SU-DHL-6 (cell line): ENCODE measurements around the gene KDM4B.

Source experiments
- EZH2phosphoT487 ChIP-seq: fragments of 200-600 bp; sonication (generic), shearing (Covaris generic); conservative IDR thresholded peaks from 2 replicates; pipeline ENCODE4 v1.6.1; 2018; ENCODE audit warnings: mild to moderate bottlenecking, antibody characterized with exemption, low read length, moderate library complexity, mixed read lengths
- TF ChIP-seq, protein P1 (sequence below): fragments of 200-600 bp; sonication (generic); IDR thresholded peaks from one replicate; pipeline ENCODE4 v1.5.1; 2017; ENCODE audit warnings: antibody characterized with exemption, mild to moderate bottlenecking, low read length, moderate library complexity; ENCODE audit not compliant: insufficient read depth, poor library complexity, severe bottlenecking

DNA sequence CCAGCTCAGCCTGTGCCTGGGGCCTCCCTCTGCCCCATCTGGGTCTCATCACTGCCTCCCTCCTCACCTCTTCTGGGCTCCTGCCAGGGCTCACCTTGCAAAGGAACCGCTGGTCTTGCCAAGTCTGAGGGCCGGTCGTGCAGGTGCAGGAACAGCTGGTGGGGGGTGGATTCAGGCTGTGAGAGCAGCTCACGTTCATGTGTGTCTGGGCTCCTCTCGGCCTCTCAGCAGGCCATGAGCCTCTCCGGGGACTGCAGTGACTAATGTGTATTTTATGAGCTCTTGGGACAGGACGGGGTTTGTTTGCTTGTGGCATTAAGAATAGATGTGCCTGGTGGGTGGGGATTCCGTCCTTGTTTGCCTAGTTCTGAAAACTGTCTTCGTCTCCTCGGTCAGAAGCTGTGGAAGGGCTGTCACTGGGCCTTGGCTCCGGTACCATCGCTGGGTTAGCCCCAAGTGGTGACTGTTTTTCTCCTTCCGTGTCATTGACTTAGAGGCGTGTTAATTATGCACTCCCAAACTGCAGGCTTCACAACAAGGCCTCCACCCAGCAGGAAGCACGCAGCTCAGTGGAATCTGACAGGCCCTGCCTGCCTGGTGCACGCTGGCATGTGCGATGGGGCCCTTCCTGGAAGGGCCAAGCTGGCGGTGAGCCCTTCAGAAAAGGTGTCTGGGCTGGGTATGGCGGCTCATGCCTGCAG is 77.6 kb downstream of the KDM4B start:
- TF ChIP-seq, protein P1, sequence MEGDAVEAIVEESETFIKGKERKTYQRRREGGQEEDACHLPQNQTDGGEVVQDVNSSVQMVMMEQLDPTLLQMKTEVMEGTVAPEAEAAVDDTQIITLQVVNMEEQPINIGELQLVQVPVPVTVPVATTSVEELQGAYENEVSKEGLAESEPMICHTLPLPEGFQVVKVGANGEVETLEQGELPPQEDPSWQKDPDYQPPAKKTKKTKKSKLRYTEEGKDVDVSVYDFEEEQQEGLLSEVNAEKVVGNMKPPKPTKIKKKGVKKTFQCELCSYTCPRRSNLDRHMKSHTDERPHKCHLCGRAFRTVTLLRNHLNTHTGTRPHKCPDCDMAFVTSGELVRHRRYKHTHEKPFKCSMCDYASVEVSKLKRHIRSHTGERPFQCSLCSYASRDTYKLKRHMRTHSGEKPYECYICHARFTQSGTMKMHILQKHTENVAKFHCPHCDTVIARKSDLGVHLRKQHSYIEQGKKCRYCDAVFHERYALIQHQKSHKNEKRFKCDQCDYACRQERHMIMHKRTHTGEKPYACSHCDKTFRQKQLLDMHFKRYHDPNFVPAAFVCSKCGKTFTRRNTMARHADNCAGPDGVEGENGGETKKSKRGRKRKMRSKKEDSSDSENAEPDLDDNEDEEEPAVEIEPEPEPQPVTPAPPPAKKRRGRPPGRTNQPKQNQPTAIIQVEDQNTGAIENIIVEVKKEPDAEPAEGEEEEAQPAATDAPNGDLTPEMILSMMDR: no peak
- no peak for TF ChIP-seq EZH2phosphoT487
